Liver (tissue), 9 donors: ENCODE results near the gene PAIP2. TPM values are rescaled to one million over a fixed set of nuclear protein-coding genes. Genes with fewer than 3 reads are reported as not detected.
"Not testable (repeated sequence)": the region's sequence is repeated elsewhere in the genome, so short reads cannot be mapped to it uniquely, and the experiment has no call there.

Experiments
- DNase-seq: peaks from one replicate; pipeline ENCODE4 v3.0.0-alpha.2; 2017; ENCODE audit warnings: low spot score
- H3K27ac ChIP-seq, 2 donors: one replicate each; pipeline ENCODE4 v1.7.0; 2013; ENCODE audit warnings: inconsistent platforms in 2 of 2, low read length in 2 of 2, control low read depth in 1 of 2, low read depth in 1 of 2, mild to moderate bottlenecking in 1 of 2
- H3K27me3 ChIP-seq, 4 donors: one replicate each; pipeline versions ENCODE4 v1.6.1 to v1.7.0; 2013; ENCODE audit warnings: low read length in 3 of 4, inconsistent platforms in 1 of 4, mild to moderate bottlenecking in 1 of 4, moderate library complexity in 1 of 4; ENCODE audit not compliant: control insufficient read depth in 4 of 4, insufficient read depth in 4 of 4
- H3K36me3 ChIP-seq, 4 donors: one replicate each; pipeline versions ENCODE4 v1.6.1 to v1.7.0; 2013; ENCODE audit warnings: low read length in 3 of 4, mild to moderate bottlenecking in 3 of 4, low read depth in 1 of 4, moderate library complexity in 1 of 4; ENCODE audit not compliant: control insufficient read depth in 4 of 4, insufficient read depth in 3 of 4
- H3K4me1 ChIP-seq, 4 donors: one replicate each; pipeline versions ENCODE4 v1.6.1 to v1.7.0; 2013; ENCODE audit warnings: low read length in 3 of 4, mild to moderate bottlenecking in 3 of 4, moderate library complexity in 1 of 4; ENCODE audit not compliant: control insufficient read depth in 4 of 4, insufficient read depth in 4 of 4
- H3K4me3 ChIP-seq, 3 donors: one replicate each; pipeline versions ENCODE4 v1.6.1 to v1.7.0; 2013; ENCODE audit warnings: low read length in 3 of 3, control low read depth in 1 of 3, low read depth in 1 of 3, mild to moderate bottlenecking in 1 of 3
- H3K9ac ChIP-seq, 2 donors: one replicate each; pipeline ENCODE4 v1.7.0; 2013; ENCODE audit warnings: low read length in 2 of 2, mild to moderate bottlenecking in 2 of 2, moderate library complexity in 2 of 2, control low read depth in 1 of 2, low read depth in 1 of 2
- H3K9me3 ChIP-seq, 4 donors: one replicate each; pipeline versions ENCODE4 v1.6.1 to v1.7.0; 2013; ENCODE audit warnings: low read length in 3 of 4; ENCODE audit not compliant: control insufficient read depth in 4 of 4
- HNF4G ChIP-seq: IDR thresholded peaks from 2 replicates; pipeline ENCODE4 v1.6.1; 2016; ENCODE audit warnings: antibody characterized with exemption
- NR2F2 ChIP-seq: IDR thresholded peaks from 2 replicates; pipeline ENCODE4 v1.6.1; 2016; ENCODE audit warnings: antibody characterized with exemption
- RAD21 ChIP-seq, 2 donors: IDR thresholded peaks; 2 replicates each; pipeline ENCODE4 v1.6.1; 2016; ENCODE audit warnings: antibody characterized with exemption in 2 of 2, mild to moderate bottlenecking in 2 of 2
- SP1 ChIP-seq: IDR thresholded peaks from 2 replicates; pipeline ENCODE4 v1.6.1; 2018; ENCODE audit warnings: antibody characterized with exemption, mild to moderate bottlenecking
- YY1 ChIP-seq: IDR thresholded peaks from 2 replicates; pipeline ENCODE4 v1.6.1; 2016; ENCODE audit warnings: antibody characterized with exemption, mild to moderate bottlenecking
- WGBS: extraction: QIAGEN DNeasy Blood & Tissue Kit; methylation state at CpG from one replicate; pipeline ENCODE4 v1.1.7; 2013; 5-methylcytosine and 5-hydroxymethylcytosine counted together
- polyA plus RNA-seq, 2 donors: library from polyadenylated mRNA; stranded (reverse) in 1 of 2; unstranded in 1 of 2; fragments of 200-250 nt in 1 of 2; fragments of >200 nt in 1 of 2; fragmentation: Nextera tagmentation in 1 of 2; extraction: Ambion mirVana in 1 of 2; gene quantifications; one replicate each; pipeline versions ENCODE4 v1.2.1 to v1.2.3, GENCODE V29; 2013 to 2015
- total RNA-seq, 2 donors: library from RNA; depleted of rRNA; stranded (reverse); fragments of >200 nt; gene quantifications; one replicate each; pipeline ENCODE4 v1.2.3, GENCODE V29; 2014
- TF ChIP-seq, protein P1 (sequence below): fragments of 150-350 bp; IDR thresholded peaks from 2 replicates; pipeline ENCODE4 v1.5.1; 2017; ENCODE audit warnings: improper control_type of control experiment, low read depth, low read length; ENCODE audit not compliant: missing input control
- TF ChIP-seq, protein P2 (sequence below): IDR thresholded peaks from 2 replicates; pipeline ENCODE4 v1.6.1; 2016; ENCODE audit warnings: antibody characterized with exemption
- TF ChIP-seq, protein P3 (sequence below): IDR thresholded peaks from 2 replicates; pipeline ENCODE4 v1.6.1; 2016; ENCODE audit warnings: antibody characterized with exemption
- donor health status: healthy.
- donor health status: healthy.
- donor health status: healthy.
- donor health status: healthy.
- donor health status: healthy.

The PAIP2 gene
- total and polyA plus RNA-seq, 4 donors = 41.5 to 63.2 (median 45.1) TPM

DNA sequence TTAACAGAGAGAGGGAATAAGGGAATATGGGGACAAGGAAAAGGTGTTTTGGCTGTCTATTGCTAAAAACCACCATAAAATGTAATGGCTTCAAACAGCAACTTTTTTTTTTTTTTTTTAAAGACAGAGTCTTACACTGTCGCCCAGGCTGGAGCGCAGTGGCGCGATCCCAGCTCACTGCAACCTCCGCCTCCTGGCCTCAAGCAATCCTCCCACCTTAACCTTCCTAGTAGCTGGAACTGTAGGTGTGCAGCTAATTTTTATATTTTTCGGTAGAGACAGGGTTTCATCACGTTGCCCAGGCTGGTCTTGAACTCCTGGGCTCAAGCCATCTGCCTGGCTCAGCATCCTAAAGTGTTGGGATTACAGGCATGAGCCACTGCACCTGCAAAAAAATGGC lies 66.5 kb downstream of the PAIP2 start (continued):
- TF ChIP-seq HNF4G = no peak
- no peak for TF ChIP-seq NR2F2
- no peak for TF ChIP-seq YY1
- TF ChIP-seq, protein P1, sequence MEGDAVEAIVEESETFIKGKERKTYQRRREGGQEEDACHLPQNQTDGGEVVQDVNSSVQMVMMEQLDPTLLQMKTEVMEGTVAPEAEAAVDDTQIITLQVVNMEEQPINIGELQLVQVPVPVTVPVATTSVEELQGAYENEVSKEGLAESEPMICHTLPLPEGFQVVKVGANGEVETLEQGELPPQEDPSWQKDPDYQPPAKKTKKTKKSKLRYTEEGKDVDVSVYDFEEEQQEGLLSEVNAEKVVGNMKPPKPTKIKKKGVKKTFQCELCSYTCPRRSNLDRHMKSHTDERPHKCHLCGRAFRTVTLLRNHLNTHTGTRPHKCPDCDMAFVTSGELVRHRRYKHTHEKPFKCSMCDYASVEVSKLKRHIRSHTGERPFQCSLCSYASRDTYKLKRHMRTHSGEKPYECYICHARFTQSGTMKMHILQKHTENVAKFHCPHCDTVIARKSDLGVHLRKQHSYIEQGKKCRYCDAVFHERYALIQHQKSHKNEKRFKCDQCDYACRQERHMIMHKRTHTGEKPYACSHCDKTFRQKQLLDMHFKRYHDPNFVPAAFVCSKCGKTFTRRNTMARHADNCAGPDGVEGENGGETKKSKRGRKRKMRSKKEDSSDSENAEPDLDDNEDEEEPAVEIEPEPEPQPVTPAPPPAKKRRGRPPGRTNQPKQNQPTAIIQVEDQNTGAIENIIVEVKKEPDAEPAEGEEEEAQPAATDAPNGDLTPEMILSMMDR = no peak

DNA sequence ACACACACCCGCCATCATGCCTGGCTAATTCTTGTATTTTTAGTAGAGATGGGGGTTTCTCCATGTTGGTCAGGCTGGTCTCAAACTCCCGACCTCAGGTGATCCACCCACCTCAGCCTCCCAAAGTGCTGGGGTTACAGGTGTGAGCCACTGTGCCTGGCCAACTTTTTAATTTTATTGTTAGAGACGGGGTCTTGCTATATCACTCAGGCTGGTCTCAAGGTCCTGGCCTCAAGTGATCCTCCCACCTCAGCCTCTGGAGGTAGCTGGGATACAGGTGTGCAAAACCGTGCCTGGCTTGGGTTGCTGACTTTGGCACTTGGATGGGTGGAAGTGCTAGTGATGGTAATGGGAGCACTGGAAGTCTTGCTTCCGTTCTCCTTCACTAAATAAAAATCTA lies 67.5 kb downstream of the PAIP2 start:
- not testable (repeated sequence) for H3K4me1 ChIP-seq, H3K9ac ChIP-seq, H3K27me3 ChIP-seq, H3K36me3 ChIP-seq, H3K4me3 ChIP-seq, H3K27ac ChIP-seq, H3K9me3 ChIP-seq, DNase-seq
- WGBS = 95% methylated on average over 5 of the region's 5 CpGs

DNA sequence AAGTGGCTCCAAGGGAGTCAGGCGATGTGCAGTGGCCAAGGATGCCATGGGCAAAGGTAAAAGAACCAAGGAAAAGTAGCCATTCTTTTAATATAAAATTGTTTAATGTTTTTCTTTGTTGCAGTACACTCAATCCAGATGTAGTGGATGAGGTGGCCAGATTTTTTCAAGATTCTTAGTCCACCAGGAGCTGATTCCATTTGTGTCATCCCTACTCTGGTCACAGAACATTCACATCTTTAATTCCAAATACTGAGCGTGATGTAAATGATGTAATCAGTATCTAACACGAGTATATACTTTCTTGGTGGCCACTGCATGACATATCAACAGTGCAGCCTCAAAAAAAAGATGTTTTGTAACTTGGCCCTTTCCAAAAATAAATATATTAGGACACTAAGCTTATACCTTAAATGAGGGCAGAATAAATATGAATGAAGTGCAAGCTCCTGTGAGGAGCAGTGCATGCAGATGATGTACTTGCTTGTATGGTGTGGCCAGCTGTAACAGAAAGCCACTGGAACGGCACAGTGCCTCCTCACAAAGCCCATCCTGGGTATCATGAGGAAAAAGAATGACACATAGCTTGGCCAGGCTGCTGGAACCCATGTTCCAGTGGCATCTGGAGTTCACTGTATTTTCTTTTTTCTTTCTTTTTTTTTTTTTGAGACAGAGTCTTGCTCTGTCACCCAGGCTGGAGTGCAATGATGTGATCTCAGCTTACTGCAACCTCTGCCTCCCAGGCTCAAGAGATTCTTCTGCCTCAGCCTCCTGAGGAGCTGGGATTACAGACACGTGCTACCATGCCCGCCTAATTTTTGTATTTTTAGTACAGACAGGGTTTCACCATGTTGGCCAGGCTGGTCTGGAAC lies 68.7 kb downstream of the PAIP2 start:
- Histone ChIP-seq H3K27me3 (no peaks in the 10 kb centered on the region), H3K9ac (no peak overlapping the region), H3K36me3 (no peaks in the 10 kb centered on the region), H3K27ac (no peak overlapping the region), H3K4me1 (peaks cover 0 to 2% (median 0%) of the 10 kb centered on the region in 4 donors), H3K4me3 (no peak overlapping the region), H3K9me3 (no peaks in the 10 kb centered on the region)
- WGBS = 82% methylated on average over 6 of the region's 6 CpGs
- no peak for TF ChIP-seq HNF4G
- TF ChIP-seq, protein P2, sequence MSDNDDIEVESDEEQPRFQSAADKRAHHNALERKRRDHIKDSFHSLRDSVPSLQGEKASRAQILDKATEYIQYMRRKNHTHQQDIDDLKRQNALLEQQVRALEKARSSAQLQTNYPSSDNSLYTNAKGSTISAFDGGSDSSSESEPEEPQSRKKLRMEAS = no peak
- TF ChIP-seq, protein P1 = no peak
- no peak for TF ChIP-seq RAD21 (IDR thresholded peaks at IDR 0.05)
- TF ChIP-seq SP1 = no peak
- TF ChIP-seq NR2F2 = no peak
- TF ChIP-seq, protein P3, sequence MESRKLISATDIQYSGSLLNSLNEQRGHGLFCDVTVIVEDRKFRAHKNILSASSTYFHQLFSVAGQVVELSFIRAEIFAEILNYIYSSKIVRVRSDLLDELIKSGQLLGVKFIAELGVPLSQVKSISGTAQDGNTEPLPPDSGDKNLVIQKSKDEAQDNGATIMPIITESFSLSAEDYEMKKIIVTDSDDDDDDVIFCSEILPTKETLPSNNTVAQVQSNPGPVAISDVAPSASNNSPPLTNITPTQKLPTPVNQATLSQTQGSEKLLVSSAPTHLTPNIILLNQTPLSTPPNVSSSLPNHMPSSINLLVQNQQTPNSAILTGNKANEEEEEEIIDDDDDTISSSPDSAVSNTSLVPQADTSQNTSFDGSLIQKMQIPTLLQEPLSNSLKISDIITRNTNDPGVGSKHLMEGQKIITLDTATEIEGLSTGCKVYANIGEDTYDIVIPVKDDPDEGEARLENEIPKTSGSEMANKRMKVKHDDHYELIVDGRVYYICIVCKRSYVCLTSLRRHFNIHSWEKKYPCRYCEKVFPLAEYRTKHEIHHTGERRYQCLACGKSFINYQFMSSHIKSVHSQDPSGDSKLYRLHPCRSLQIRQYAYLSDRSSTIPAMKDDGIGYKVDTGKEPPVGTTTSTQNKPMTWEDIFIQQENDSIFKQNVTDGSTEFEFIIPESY = no peak
- no peak for DNase-seq
